ENCODE data around the gene HSD17B14. TPM values are rescaled to one million over a fixed set of nuclear protein-coding genes. Genes with fewer than 3 reads are reported as not detected.
"Not testable (repeated sequence)": the region's sequence is repeated elsewhere in the genome, so short reads cannot be mapped to it uniquely, and the experiment has no call there.

HSD17B14 gene
- total RNA-seq, 2 experiments from 2014 or later: 0.31 TPM; not detected in 1

GRCh38 chr19:48794291-48794690 lies 42.0 kb downstream of the HSD17B14 start:
- Mint-ChIP-seq H3K9me3 (no peaks in the 10 kb centered on the region), H3K4me3 (no peak overlapping the region), H3K4me1 (ENCODE audit: low read depth) (peaks cover 7% of the 10 kb centered on the region), H3K27ac (no peak overlapping the region), H3K36me3 (no peaks in the 10 kb centered on the region), H3K27me3 (no peaks in the 10 kb centered on the region)
- ChIA-PET CTCF (interaction anchor here (0.6 to 5.0 kb wide), 10 partner anchors 12 to 403 kb away, joined by 3 to 73 read pairs (median 9); partner anchors contain the start of genes FTL, GYS1, HSD17B14 and KDELR1), POLR2A (no interaction called here)
- DNase-seq: no peak
- intact Hi-C loops (cut with micrococcal nuclease): loop anchor here (2.0 kb wide), 2 partner anchors 17 to 177 kb away; partner anchors contain the start of gene BCAT2

- H3K9me3 Mint-ChIP-seq: no peaks in the 10 kb centered on the region
Observed at GRCh38 chr19:48793271-48793670, 43.0 kb downstream of the HSD17B14 start.

GRCh38 chr19:48787331-48787730 lies 49.0 kb downstream of the HSD17B14 start:
- CTCF ChIA-PET: interaction anchor here (0.6 to 5.6 kb wide), 33 partner anchors 10 to 505 kb away, joined by 3 to 149 read pairs (median 4); partner anchors contain the start of genes BCAT2, CA11, DHDH and GYS1
- H3K4me1 Mint-ChIP-seq (ENCODE audit: low read depth); H3K4me3 Mint-ChIP-seq; intact Hi-C loops (cut with micrococcal nuclease); H3K27ac Mint-ChIP-seq; H3K36me3 Mint-ChIP-seq; DNase-seq; POLR2A ChIA-PET; H3K9me3 Mint-ChIP-seq: not testable (repeated sequence)
- H3K27me3 Mint-ChIP-seq: peaks cover 11% of the 10 kb centered on the region

More at GRCh38 chr19:48793271-48793670, 43.0 kb downstream of the HSD17B14 start:
- intact Hi-C loops (cut with micrococcal nuclease): no loop called here
- H3K27me3 Mint-ChIP-seq: no peaks in the 10 kb centered on the region
- no peaks in the 10 kb centered on the region for H3K36me3 Mint-ChIP-seq
- DNase-seq: no peak
- no peak overlapping the region for H3K4me3 Mint-ChIP-seq
- CTCF ChIA-PET: interaction anchor here (1.0 to 5.0 kb wide), 6 partner anchors 23 to 200 kb away, joined by 3 to 73 read pairs (median 4); partner anchors contain the start of genes GYS1, HSD17B14, NUCB1 and RUVBL2
- peaks cover 7% of the 10 kb centered on the region for H3K4me1 Mint-ChIP-seq (ENCODE audit: low read depth)
- no peak overlapping the region for H3K27ac Mint-ChIP-seq
- POLR2A ChIA-PET: no interaction called here

- peaks cover 12% of the 10 kb centered on the region for H3K27me3 Mint-ChIP-seq
- intact Hi-C loops (cut with micrococcal nuclease); H3K9me3 Mint-ChIP-seq; H3K4me1 Mint-ChIP-seq (ENCODE audit: low read depth); POLR2A ChIA-PET; H3K27ac Mint-ChIP-seq; H3K36me3 Mint-ChIP-seq; H3K4me3 Mint-ChIP-seq; DNase-seq: not testable (repeated sequence)
- CTCF ChIA-PET: interaction anchor here (5.6 kb wide), 1 partner anchor 56 kb away, joined by 149 read pairs; no protein-coding TSS in a partner anchor
Observed at GRCh38 chr19:48786422-48786821, 49.9 kb downstream of the HSD17B14 start.

GRCh38 chr19:48784527-48784926 lies 51.8 kb downstream of the HSD17B14 start:
- ChIA-PET POLR2A (no interaction called here), CTCF (interaction anchor here (1.0 to 2.6 kb wide), 3 partner anchors 58 to 186 kb away, joined by 3 to 8 read pairs (median 4); partner anchors contain the start of gene CA11)

GRCh38 chr19:48780631-48781391 lies 55.5 kb downstream of the HSD17B14 start:
- POLR2A ChIA-PET: no interaction called here
- Mint-ChIP-seq H3K4me1 (ENCODE audit: low read depth) (peaks cover 3% of the 10 kb centered on the region), H3K4me3 (no peak overlapping the region), H3K36me3 (no peaks in the 10 kb centered on the region), H3K27me3 (peaks cover 11% of the 10 kb centered on the region), H3K27ac (no peak overlapping the region), H3K9me3 (no peaks in the 10 kb centered on the region)
- CTCF ChIA-PET: interaction anchor here (1.1 to 2.6 kb wide), 4 partner anchors 15 to 106 kb away, joined by 3 to 15 read pairs (median 8); no protein-coding TSS in a partner anchor
- intact Hi-C loops (cut with micrococcal nuclease): no loop called here
- DNase-seq: no peak

More at GRCh38 chr19:48784527-48784926, 51.8 kb downstream of the HSD17B14 start:
- no peak for DNase-seq
- intact Hi-C loops (cut with micrococcal nuclease): no loop called here
- Mint-ChIP-seq H3K36me3 (no peaks in the 10 kb centered on the region), H3K27me3 (peaks cover 12% of the 10 kb centered on the region), H3K9me3 (no peaks in the 10 kb centered on the region), H3K4me3 (no peak overlapping the region), H3K27ac (no peak overlapping the region), H3K4me1 (ENCODE audit: low read depth) (peaks cover 3% of the 10 kb centered on the region)

- no peaks in the 10 kb centered on the region for H3K36me3 Mint-ChIP-seq
Observed at GRCh38 chr19:48779636-48780035, 56.7 kb downstream of the HSD17B14 start.

GRCh38 chr19:48777720-48778119 lies 58.6 kb downstream of the HSD17B14 start:
- Mint-ChIP-seq H3K4me1 (ENCODE audit: low read depth) (peaks cover 3% of the 10 kb centered on the region), H3K27me3 (peaks cover 3% of the 10 kb centered on the region), H3K36me3 (no peaks in the 10 kb centered on the region), H3K4me3 (no peak overlapping the region), H3K27ac (no peak overlapping the region), H3K9me3 (no peaks in the 10 kb centered on the region)
- POLR2A ChIA-PET: no interaction called here
- CTCF ChIA-PET: interaction anchor here (2.1 kb wide), 1 partner anchor 11 kb away, joined by 6 read pairs; no protein-coding TSS in a partner anchor
- DNase-seq: no peak
- intact Hi-C loops (cut with micrococcal nuclease): no loop called here

More at GRCh38 chr19:48779636-48780035, 56.7 kb downstream of the HSD17B14 start:
- intact Hi-C loops (cut with micrococcal nuclease): no loop called here
- H3K27ac Mint-ChIP-seq: no peak overlapping the region
- no peak overlapping the region for H3K4me3 Mint-ChIP-seq
- H3K4me1 Mint-ChIP-seq (ENCODE audit: low read depth): peaks cover 3% of the 10 kb centered on the region
- POLR2A ChIA-PET: interaction anchor here (0.6 kb wide), 2 partner anchors 10 to 211 kb away, joined by 3 to 7 read pairs; no protein-coding TSS in a partner anchor
- CTCF ChIA-PET: interaction anchor here (1.8 to 2.6 kb wide), 2 partner anchors 16 to 63 kb away, joined by 5 to 10 read pairs; no protein-coding TSS in a partner anchor
- peaks cover 9% of the 10 kb centered on the region for H3K27me3 Mint-ChIP-seq
- H3K9me3 Mint-ChIP-seq: no peaks in the 10 kb centered on the region
- DNase-seq: no peak

GRCh38 chr19:48777139-48777538 lies 59.2 kb downstream of the HSD17B14 start:
- H3K9me3 Mint-ChIP-seq: no peaks in the 10 kb centered on the region
- DNase-seq: no peak
- ChIA-PET CTCF (interaction anchor here (2.1 kb wide), 1 partner anchor 11 kb away, joined by 6 read pairs; no protein-coding TSS in a partner anchor), POLR2A (no interaction called here)
- H3K27me3 Mint-ChIP-seq: peaks cover 2% of the 10 kb centered on the region
- H3K4me3 Mint-ChIP-seq: no peak overlapping the region
- intact Hi-C loops (cut with micrococcal nuclease): no loop called here
- no peaks in the 10 kb centered on the region for H3K36me3 Mint-ChIP-seq
- H3K27ac Mint-ChIP-seq: no peak overlapping the region
- no peaks in the 10 kb centered on the region for H3K4me1 Mint-ChIP-seq (ENCODE audit: low read depth)

GRCh38 chr19:48772503-48772953 lies 63.8 kb downstream of the HSD17B14 start:
- Mint-ChIP-seq H3K36me3 (no peaks in the 10 kb centered on the region), H3K27ac (no peak overlapping the region), H3K9me3 (no peaks in the 10 kb centered on the region), H3K27me3 (peaks cover 6% of the 10 kb centered on the region), H3K4me1 (ENCODE audit: low read depth) (no peaks in the 10 kb centered on the region), H3K4me3 (no peak overlapping the region)
- ChIA-PET POLR2A (no interaction called here), CTCF (interaction anchor here (0.7 kb wide), 1 partner anchor 73 kb away, joined by 3 read pairs; no protein-coding TSS in a partner anchor)
- intact Hi-C loops (cut with micrococcal nuclease): no loop called here
- no peak for DNase-seq

- Mint-ChIP-seq H3K27me3 (peaks cover 6% of the 10 kb centered on the region), H3K27ac (no peak overlapping the region), H3K9me3 (no peaks in the 10 kb centered on the region), H3K4me3 (no peak overlapping the region), H3K36me3 (no peaks in the 10 kb centered on the region), H3K4me1 (ENCODE audit: low read depth) (no peaks in the 10 kb centered on the region)
- CTCF ChIA-PET: no interaction called here
- no peak for DNase-seq
- POLR2A ChIA-PET: no interaction called here
- intact Hi-C loops (cut with micrococcal nuclease): no loop called here
Observed at GRCh38 chr19:48770734-48771472, 65.4 kb downstream of the HSD17B14 start.

- DNase-seq: no peak
- Mint-ChIP-seq H3K4me1 (ENCODE audit: low read depth) (no peaks in the 10 kb centered on the region), H3K27me3 (peaks cover 6% of the 10 kb centered on the region), H3K4me3 (no peak overlapping the region), H3K36me3 (no peaks in the 10 kb centered on the region), H3K27ac (no peak overlapping the region), H3K9me3 (no peaks in the 10 kb centered on the region)
- ChIA-PET POLR2A (interaction anchor here (0.6 to 0.7 kb wide), 3 partner anchors 9 to 136 kb away, joined by 3 to 7 read pairs (median 4); no protein-coding TSS in a partner anchor), CTCF (no interaction called here)
- intact Hi-C loops (cut with micrococcal nuclease): no loop called here
Observed at GRCh38 chr19:48770266-48770665, 66.0 kb downstream of the HSD17B14 start.

All from activated CD4-positive, alpha-beta memory T cell treated with anti-CD3 and anti-CD28 coated beads for 36 hours (primary cell).